Adipocyte (in vitro differentiated cells): ENCODE results near the gene CPB1.

ENCODE experiments used
- DNase-seq: peaks from one replicate; pipeline ENCODE4 v3.0.0-alpha.2; 2015; ENCODE audit warnings: low read depth
- H3K27me3 ChIP-seq: replicated peaks from 2 replicates; pipeline ENCODE4 v1.7.0; 2013; ENCODE audit warnings: mild to moderate bottlenecking, low read length, moderate library complexity; ENCODE audit not compliant: control insufficient read depth, insufficient read depth
- H3K36me3 ChIP-seq: 2 replicates; pipeline ENCODE4 v1.7.0; 2013; ENCODE audit warnings: low read length, mild to moderate bottlenecking, moderate library complexity; ENCODE audit not compliant: control insufficient read depth, insufficient read depth, severe bottlenecking
- H3K4me1 ChIP-seq: 2 replicates; pipeline ENCODE4 v1.7.0; 2013; ENCODE audit warnings: mild to moderate bottlenecking, low read length, moderate library complexity; ENCODE audit not compliant: control insufficient read depth, insufficient read depth
- H3K4me3 ChIP-seq: 2 replicates; pipeline ENCODE4 v1.7.0; 2013; ENCODE audit warnings: mild to moderate bottlenecking, low read length, moderate library complexity
- H3K9ac ChIP-seq: 2 replicates; pipeline ENCODE4 v1.7.0; 2013; ENCODE audit warnings: mild to moderate bottlenecking, low read length, moderate library complexity
- H3K9me3 ChIP-seq: 2 replicates; pipeline ENCODE4 v1.7.0; 2013; ENCODE audit warnings: mild to moderate bottlenecking, low read length, moderate library complexity; ENCODE audit not compliant: control insufficient read depth

The CPB1 gene

GRCh38 chr3:148833223-148833622, 5.6 kb downstream of the CPB1 start:
- no peaks in the 10 kb centered on the region for H3K36me3 ChIP-seq
- no peak for DNase-seq
- H3K4me1 ChIP-seq: peaks cover 8% of the 10 kb centered on the region
- H3K4me3 ChIP-seq: no peak overlapping the region
- H3K9ac ChIP-seq: no peak overlapping the region
- no peaks in the 10 kb centered on the region for H3K9me3 ChIP-seq
- H3K27me3 ChIP-seq: no peaks in the 10 kb centered on the region

- Histone ChIP-seq H3K36me3 (no peaks in the 10 kb centered on the region), H3K9ac (no peak overlapping the region), H3K9me3 (no peaks in the 10 kb centered on the region), H3K4me1 (no peaks in the 10 kb centered on the region), H3K4me3 (no peak overlapping the region), H3K27me3 (no peaks in the 10 kb centered on the region)
- no peak for DNase-seq
Observed at GRCh38 chr3:148839805-148840204, 12.2 kb downstream of the CPB1 start.

- H3K4me3 ChIP-seq: no peak overlapping the region
- DNase-seq: no peak
- H3K9ac ChIP-seq: no peak overlapping the region
- H3K36me3 ChIP-seq: no peaks in the 10 kb centered on the region
- H3K27me3 ChIP-seq: no peaks in the 10 kb centered on the region
- no peaks in the 10 kb centered on the region for H3K9me3 ChIP-seq
- no peaks in the 10 kb centered on the region for H3K4me1 ChIP-seq
Observed at GRCh38 chr3:148840451-148840850, 12.8 kb downstream of the CPB1 start.

GRCh38 chr3:148845756-148846395, 18.3 kb downstream of the CPB1 start:
- no peaks in the 10 kb centered on the region for H3K27me3 ChIP-seq
- no peak overlapping the region for H3K4me3 ChIP-seq
- no peak overlapping the region for H3K9ac ChIP-seq
- no peak for DNase-seq
- H3K36me3 ChIP-seq: no peaks in the 10 kb centered on the region
- no peaks in the 10 kb centered on the region for H3K9me3 ChIP-seq
- H3K4me1 ChIP-seq: peaks cover 19% of the 10 kb centered on the region

GRCh38 chr3:148847351-148847750, 19.7 kb downstream of the CPB1 start:
- no peak overlapping the region for H3K9ac ChIP-seq
- no peak for DNase-seq
- H3K27me3 ChIP-seq: no peaks in the 10 kb centered on the region
- H3K4me1 ChIP-seq: peaks cover 23% of the 10 kb centered on the region
- H3K9me3 ChIP-seq: no peaks in the 10 kb centered on the region
- no peaks in the 10 kb centered on the region for H3K36me3 ChIP-seq
- H3K4me3 ChIP-seq: no peak overlapping the region

- Histone ChIP-seq H3K27me3 (no peaks in the 10 kb centered on the region), H3K36me3 (no peaks in the 10 kb centered on the region), H3K9ac (no peak overlapping the region), H3K4me1 (peaks cover 30% of the 10 kb centered on the region), H3K9me3 (no peaks in the 10 kb centered on the region), H3K4me3 (no peak overlapping the region)
- DNase-seq: no peak
Observed at GRCh38 chr3:148848410-148848809, 20.8 kb downstream of the CPB1 start.

GRCh38 chr3:148852271-148852992, 24.8 kb downstream of the CPB1 start:
- Histone ChIP-seq H3K4me1 (peaks cover 37% of the 10 kb centered on the region), H3K9ac (peak overlapping the region; percentile 53), H3K4me3 (no peak overlapping the region), H3K27me3 (no peaks in the 10 kb centered on the region), H3K9me3 (no peaks in the 10 kb centered on the region), H3K36me3 (no peaks in the 10 kb centered on the region)
- peak; percentile 63 for DNase-seq

GRCh38 chr3:148853076-148853475, 25.5 kb downstream of the CPB1 start:
- no peak for DNase-seq
- H3K27me3 ChIP-seq: no peaks in the 10 kb centered on the region
- no peaks in the 10 kb centered on the region for H3K9me3 ChIP-seq
- H3K9ac ChIP-seq: peak overlapping the region; percentile 53
- no peak overlapping the region for H3K4me3 ChIP-seq
- no peaks in the 10 kb centered on the region for H3K36me3 ChIP-seq
- H3K4me1 ChIP-seq: peaks cover 32% of the 10 kb centered on the region

- H3K9me3 ChIP-seq: no peaks in the 10 kb centered on the region
- no peaks in the 10 kb centered on the region for H3K36me3 ChIP-seq
- H3K27me3 ChIP-seq: no peaks in the 10 kb centered on the region
- H3K4me3 ChIP-seq: no peak overlapping the region
- H3K4me1 ChIP-seq: peaks cover 31% of the 10 kb centered on the region
- DNase-seq: no peak
- H3K9ac ChIP-seq: no peak overlapping the region
Observed at GRCh38 chr3:148854061-148854460, 26.4 kb downstream of the CPB1 start.

- no peak for DNase-seq
- H3K9me3 ChIP-seq: no peaks in the 10 kb centered on the region
- peak overlapping the region; percentile 44 for H3K9ac ChIP-seq
- H3K4me3 ChIP-seq: peak overlapping the region; percentile 52
- no peaks in the 10 kb centered on the region for H3K36me3 ChIP-seq
- H3K4me1 ChIP-seq: peaks cover 31% of the 10 kb centered on the region
- H3K27me3 ChIP-seq: no peaks in the 10 kb centered on the region
Observed at GRCh38 chr3:148856384-148856783, 28.8 kb downstream of the CPB1 start.

GRCh38 chr3:148857316-148857715, 29.7 kb downstream of the CPB1 start:
- H3K4me1 ChIP-seq: peaks cover 27% of the 10 kb centered on the region
- no peaks in the 10 kb centered on the region for H3K9me3 ChIP-seq
- peak overlapping the region; percentile 47 for H3K4me3 ChIP-seq
- H3K27me3 ChIP-seq: no peaks in the 10 kb centered on the region
- no peaks in the 10 kb centered on the region for H3K36me3 ChIP-seq
- no peak for DNase-seq
- peak overlapping the region; percentile 39 for H3K9ac ChIP-seq
